Femur (tissue), 1 donor: Measurements from ENCODE around the gene PTPRT.

Source experiments
- DNase-seq: peaks from one replicate; pipeline ENCODE4 v3.0.0-alpha.2; 2017

Gene PTPRT

DNA sequence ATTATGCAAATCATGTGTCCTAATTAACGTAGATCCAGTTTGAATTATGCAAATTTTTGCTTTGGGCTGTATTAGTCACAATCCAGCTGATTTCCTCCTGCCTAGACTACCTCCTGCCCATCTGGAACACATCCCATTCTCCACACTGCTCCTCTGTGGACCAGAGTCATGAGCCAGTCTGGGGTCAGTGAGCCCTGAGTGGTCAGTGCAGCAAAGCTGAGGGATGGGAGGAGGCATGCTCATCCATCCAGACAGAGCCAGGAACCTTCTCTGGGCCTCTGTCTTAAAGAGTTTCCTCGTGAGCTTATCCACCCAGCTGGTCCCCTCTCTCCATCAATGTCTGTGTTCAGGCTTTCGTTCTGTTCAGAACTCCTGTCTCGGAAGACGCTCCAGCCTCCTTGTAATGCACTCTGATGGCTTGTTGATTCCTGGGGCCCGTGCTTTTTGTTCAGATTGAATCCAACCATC, 747.8 kb downstream of the PTPRT start:
- DNase-seq: no peak

GRCh38 chr20:42441196-42441863, 748.4 kb downstream of the PTPRT start:
- no peak for DNase-seq

- DNase-seq: no peak
Measured at GRCh38 chr20:42435230-42435629, 754.5 kb downstream of the PTPRT start.

DNA sequence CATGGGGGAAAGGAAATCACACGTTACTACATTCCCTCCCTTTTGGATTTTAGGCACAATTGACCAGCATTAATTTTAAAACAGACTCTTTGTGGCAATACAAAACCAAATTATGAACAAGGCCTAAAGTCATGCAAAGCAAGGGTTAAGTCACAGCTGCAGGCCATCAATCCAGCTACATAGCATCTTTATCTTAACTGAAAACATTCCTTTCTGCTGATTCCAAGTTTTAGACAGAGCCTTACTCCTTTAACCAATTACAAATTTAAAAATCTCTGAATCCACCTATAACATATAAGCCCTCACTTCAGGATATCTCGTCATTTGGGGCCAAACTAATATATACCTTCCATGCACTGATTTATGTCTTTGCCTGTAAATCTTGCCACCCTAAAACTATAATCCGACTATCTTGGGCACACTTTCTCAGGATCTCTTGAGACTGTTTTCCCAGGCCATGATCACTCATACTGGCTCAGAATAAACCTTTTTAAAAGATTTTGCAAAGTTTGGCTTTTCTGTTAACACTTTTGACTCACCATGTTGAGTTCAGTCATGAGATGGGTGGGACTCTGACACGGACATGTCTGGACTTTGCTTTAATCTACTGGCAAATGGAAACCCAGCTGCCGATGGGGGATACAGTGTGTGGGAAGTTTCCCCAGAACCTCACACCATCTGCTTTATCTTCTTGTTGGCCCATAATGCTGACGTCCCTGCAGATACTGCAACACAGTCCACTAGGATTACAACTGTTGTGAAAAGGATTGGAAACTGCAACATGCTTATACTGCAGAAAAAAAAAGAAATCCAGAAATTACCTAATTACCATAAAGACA, 757.0 kb downstream of the PTPRT start:
- DNase-seq: peak; percentile 28

DNA sequence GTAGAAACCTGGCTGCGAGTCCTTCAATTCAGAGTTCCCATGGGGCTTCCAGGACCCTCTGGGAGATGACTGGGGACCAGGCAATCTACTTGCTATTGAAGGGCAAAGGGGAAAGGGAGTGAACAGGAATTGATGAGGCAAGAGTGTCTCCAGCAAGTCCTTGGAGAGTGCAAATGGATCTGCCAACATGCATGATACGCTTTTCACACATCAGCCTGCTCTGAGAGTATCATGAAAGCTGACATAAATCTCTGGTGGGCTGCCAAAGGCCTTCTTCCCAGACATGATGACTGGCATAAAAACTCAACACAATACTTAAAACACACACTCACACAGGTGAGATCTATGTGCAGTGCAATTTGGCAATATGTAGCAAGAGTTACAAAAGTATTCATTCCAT, 759.1 kb downstream of the PTPRT start:
- DNase-seq: no peak

DNA sequence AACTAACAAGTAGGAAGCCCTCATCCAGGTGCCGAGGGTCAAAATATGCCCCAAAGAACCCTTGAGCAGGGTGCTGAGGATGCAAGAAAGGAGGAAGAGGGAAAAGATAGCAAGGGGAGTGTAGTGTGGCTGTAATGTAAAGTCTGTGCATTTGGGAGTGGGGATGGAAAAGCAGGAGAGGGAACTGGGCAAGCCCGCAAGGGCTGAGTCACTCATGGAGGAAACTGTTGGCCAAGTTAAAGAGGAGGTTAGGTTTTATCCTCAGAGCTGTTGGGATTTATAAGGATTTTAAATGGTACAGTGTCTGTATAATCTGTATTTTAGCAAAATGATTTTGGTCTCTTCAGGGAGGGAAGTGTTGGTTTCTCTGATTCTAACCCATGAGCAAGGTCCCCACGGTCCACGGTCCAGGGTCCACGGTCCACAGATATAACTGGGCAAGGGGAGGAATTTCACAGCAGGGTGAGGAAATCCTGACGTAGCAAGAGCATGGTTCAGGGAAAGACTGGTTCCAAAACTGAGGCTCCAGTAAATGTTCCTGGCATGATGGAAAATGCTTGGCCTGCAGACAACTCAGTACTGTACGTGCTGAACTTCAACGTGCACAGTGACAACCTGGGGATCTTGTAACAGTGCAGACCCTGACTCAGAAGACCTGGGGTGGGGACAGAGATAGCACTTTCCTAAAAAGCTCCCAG, 759.8 kb downstream of the PTPRT start:
- peak; percentile 61 for DNase-seq

- no peak for DNase-seq
Measured at GRCh38 chr20:42419814-42420532, 769.7 kb downstream of the PTPRT start.

- no peak for DNase-seq
Measured at GRCh38 chr20:42406826-42407225, 782.9 kb downstream of the PTPRT start.

GRCh38 chr20:42402455-42402854, 787.3 kb downstream of the PTPRT start:
- no peak for DNase-seq

- no peak for DNase-seq
Measured at GRCh38 chr20:42401613-42402012, 788.1 kb downstream of the PTPRT start.

- DNase-seq: no peak
Measured at GRCh38 chr20:42399802-42400201, 789.9 kb downstream of the PTPRT start.

GRCh38 chr20:42392442-42392841, 797.3 kb downstream of the PTPRT start:
- DNase-seq: no peak

DNA sequence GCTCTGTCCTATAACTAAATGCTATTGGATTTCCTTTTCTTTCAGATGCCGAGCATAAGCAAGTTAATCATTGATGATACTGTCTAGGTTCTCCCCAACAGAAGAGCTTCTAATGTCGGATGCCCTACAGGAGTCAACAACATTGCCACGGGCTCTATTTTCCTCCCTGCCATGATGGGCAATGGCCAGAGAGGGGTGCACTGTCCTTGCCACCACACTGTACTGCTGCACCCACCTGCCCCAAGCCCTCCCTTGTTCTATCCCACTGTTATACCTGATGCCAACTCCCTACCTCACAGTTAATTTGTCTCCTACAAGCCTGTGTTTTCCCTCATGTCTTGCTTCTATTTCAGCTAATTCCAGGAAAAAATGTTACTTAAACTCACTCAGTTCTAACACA, 797.9 kb downstream of the PTPRT start:
- no peak for DNase-seq

DNA sequence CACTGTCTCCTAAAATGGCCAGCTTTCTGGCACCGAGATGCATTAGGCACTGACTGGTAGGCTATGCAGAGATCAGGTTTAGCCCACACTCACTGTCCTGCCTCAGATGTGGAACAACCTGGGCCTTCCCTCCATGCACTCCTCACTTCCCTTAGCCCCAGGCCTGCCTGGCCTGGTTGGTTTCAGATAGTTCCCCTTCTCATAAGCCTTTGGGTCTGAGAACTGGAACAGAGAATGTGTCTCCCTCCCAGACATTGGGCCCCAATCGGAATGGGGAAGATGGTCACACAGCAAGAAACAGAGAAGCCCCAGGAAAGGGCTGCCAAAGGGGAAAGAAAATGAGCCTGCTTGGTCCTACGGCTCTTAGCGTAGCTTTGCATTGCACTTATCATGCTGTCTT, 809.4 kb downstream of the PTPRT start:
- no peak for DNase-seq

DNA sequence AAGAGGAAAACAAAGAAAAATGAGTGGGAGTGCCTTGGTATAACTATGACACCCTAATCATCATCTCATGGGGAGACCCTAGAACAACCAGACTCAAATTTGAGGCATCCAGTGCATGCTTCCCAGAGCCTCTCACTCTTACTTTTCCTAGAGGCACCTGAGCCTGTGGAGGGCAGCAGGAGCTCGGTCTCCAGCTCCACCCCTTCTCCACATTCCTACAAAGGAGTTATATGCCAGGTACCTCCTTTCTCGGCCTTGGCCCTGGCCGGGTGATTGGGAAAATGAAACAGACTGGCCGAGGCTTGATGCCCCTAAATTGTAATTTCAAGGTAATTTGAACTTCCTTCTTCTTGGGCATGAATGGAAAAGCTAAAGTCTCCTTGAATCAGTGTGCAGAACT, 810.3 kb downstream of the PTPRT start:
- DNase-seq: no peak

- DNase-seq: no peak
Measured at GRCh38 chr20:42378826-42379225, 810.9 kb downstream of the PTPRT start.

DNA sequence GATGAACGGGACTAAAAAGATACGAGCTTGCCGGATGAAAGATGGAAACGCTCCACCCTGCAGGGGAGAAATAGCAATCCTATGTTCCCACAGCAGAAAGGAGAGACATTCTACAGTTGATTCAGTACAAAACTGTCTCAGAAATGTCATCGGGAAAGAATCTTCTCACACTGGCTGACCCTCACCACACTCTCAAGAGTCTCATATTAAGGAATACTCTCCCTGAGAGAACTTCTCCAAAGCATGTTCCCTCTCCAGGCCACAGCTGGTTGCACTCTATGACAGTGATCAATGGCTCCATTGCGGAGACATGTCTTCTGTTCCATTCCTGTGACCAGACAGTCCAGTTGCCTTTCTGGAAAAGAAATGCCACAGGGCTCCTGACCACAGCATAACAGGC, 813.6 kb downstream of the PTPRT start:
- DNase-seq: no peak

- DNase-seq: no peak
Measured at GRCh38 chr20:42373049-42373448, 816.7 kb downstream of the PTPRT start.

GRCh38 chr20:42370075-42370474, 819.6 kb downstream of the PTPRT start:
- no peak for DNase-seq

- DNase-seq: no peak
Measured at GRCh38 chr20:42368910-42369309, 820.8 kb downstream of the PTPRT start.

DNA sequence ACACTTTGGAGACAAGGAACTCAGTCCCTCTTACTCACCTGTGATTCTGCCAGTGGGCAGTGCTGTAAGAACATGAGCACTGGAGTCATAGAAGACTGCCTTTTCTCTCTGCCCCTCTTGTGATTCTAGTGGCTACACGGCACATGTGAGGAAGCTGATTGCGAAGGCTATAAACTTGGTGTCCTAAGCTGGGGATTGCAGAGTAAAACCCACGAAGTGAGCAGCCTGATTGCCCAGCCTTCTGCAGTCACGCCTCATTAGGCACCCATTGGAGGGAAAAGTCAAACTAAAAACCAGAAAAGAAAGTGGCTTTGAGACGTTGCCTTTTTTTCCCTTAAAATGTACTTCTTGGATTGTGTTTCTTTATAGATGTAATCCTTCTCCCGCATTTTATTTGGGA, 823.1 kb downstream of the PTPRT start:
- no peak for DNase-seq

GRCh38 chr20:42364446-42364845, 825.3 kb downstream of the PTPRT start:
- no peak for DNase-seq

- DNase-seq: no peak
Measured at GRCh38 chr20:42361402-42361970, 828.2 kb downstream of the PTPRT start.
